HepG2 (cell line): ENCODE results near the gene KAZALD1. TPM values are rescaled to one million over a fixed set of nuclear protein-coding genes. Genes with fewer than 3 reads are reported as not detected.

ENCODE experiments used
- ARHGAP35 ChIP-seq: sonication (generic); formaldehyde crosslinking; IDR thresholded peaks from 2 replicates; pipeline ENCODE4 v1.9.0; 2022; ENCODE audit warnings: mild to moderate bottlenecking, inconsistent platforms, moderate library complexity, missing genetic modification reagents, borderline replicate concordance
- GTF2F1 ChIP-seq: fragments of 150-350 bp; IDR thresholded peaks from 2 replicates; pipeline ENCODE4 v1.6.1; 2014; ENCODE audit warnings: low read length
- MED1 ChIP-seq: sonication (generic); formaldehyde crosslinking; IDR thresholded peaks from 2 replicates; pipeline ENCODE4 v1.4.0; 2020; ENCODE audit warnings: missing genetic modification reagents
- NFYC ChIP-seq: IDR thresholded peaks from 2 replicates; pipeline ENCODE4 v1.6.1; 2016; ENCODE audit warnings: missing genetic modification reagents, missing compliant biosample characterization
- TGIF2 ChIP-seq: IDR thresholded peaks from 2 replicates; pipeline ENCODE4 v1.6.1; 2016; ENCODE audit warnings: control low read depth, missing compliant biosample characterization
- ZBTB20 ChIP-seq: sonication (generic); formaldehyde crosslinking; IDR thresholded peaks from 2 replicates; pipeline ENCODE4 v1.8.1; 2023; ENCODE audit warnings: missing genetic modification reagents, low read depth, mild to moderate bottlenecking, borderline replicate concordance
- ZC3H13 ChIP-seq: sonication (generic); formaldehyde crosslinking; IDR thresholded peaks from 2 replicates; pipeline ENCODE4 v1.8.1; 2023; ENCODE audit warnings: mild to moderate bottlenecking, missing genetic modification reagents, moderate library complexity
- ZNF17 ChIP-seq: sonication (generic); formaldehyde crosslinking; IDR thresholded peaks from 2 replicates; pipeline ENCODE4 v1.5.0; 2020; ENCODE audit warnings: mild to moderate bottlenecking, missing genetic modification reagents
- ZNF264 ChIP-seq: sonication (generic); formaldehyde crosslinking; IDR thresholded peaks from 2 replicates; pipeline ENCODE4 v1.4.0; 2020; ENCODE audit warnings: missing genetic modification reagents
- ZNF383 ChIP-seq: sonication (generic); formaldehyde crosslinking; IDR thresholded peaks from 2 replicates; pipeline ENCODE4 v1.4.0; 2020; ENCODE audit warnings: missing genetic modification reagents, mild to moderate bottlenecking, borderline replicate concordance
- ZNF564 ChIP-seq: sonication (generic); formaldehyde crosslinking; IDR thresholded peaks from 2 replicates; pipeline ENCODE4 v1.8.1; 2023; ENCODE audit warnings: mild to moderate bottlenecking, missing genetic modification reagents
- ZNF720 ChIP-seq: sonication (generic); formaldehyde crosslinking; IDR thresholded peaks from 2 replicates; pipeline ENCODE4 v1.4.0; 2020; ENCODE audit warnings: missing genetic modification reagents
- ZNF768 ChIP-seq: sonication (generic); formaldehyde crosslinking; IDR thresholded peaks from 2 replicates; pipeline ENCODE4 v1.4.0; 2020; ENCODE audit warnings: missing genetic modification reagents
- ZSCAN25 ChIP-seq: sonication (generic); formaldehyde crosslinking; IDR thresholded peaks from 2 replicates; pipeline ENCODE4 v1.8.0; 2022; ENCODE audit warnings: mild to moderate bottlenecking, missing genetic modification reagents
- polyA plus RNA-seq, 8 experiments: library from polyadenylated mRNA; depleted of rRNA in 3 of 8; stranded (reverse) in 7 of 8; unstranded in 1 of 8; fragments of >200 nt; fragmentation: Illumina TruSeq in 4 of 8; extraction: Trizol in 4 of 8; gene quantifications; 2 replicates each; pipeline versions ENCODE4 v1.2.1 to v1.2.3, GENCODE V29; 2011 to 2016; ENCODE audit warnings: low read depth in 4 of 8, missing spikeins in 1 of 8, mixed read lengths in 1 of 8; ENCODE audit not compliant: insufficient read depth in 1 of 8
- total RNA-seq, 5 experiments: library from RNA; depleted of rRNA; stranded (reverse); fragments of >200 nt; fragmentation: Illumina TruSeq; extraction: Trizol; gene quantifications; 2 replicates each; pipeline ENCODE4 v1.2.3, GENCODE V29; 2016; ENCODE audit warnings: low read depth in 1 of 5
- TF ChIP-seq, protein P1 (sequence below): sonication (generic); formaldehyde crosslinking; IDR thresholded peaks from 2 replicates; pipeline ENCODE4 v1.9.0; 2021; ENCODE audit warnings: missing genetic modification reagents, borderline replicate concordance
- TF ChIP-seq, protein P2 (sequence below): IDR thresholded peaks from 2 replicates; pipeline ENCODE4 v1.6.1; 2016; ENCODE audit warnings: missing compliant biosample characterization, missing genetic modification reagents, borderline replicate concordance
- TF ChIP-seq, protein P3 (sequence below): sonication (generic); formaldehyde crosslinking; IDR thresholded peaks from 2 replicates; pipeline ENCODE4 v1.8.0; 2022; ENCODE audit warnings: low read depth, missing genetic modification reagents
- TF ChIP-seq, protein P4 (sequence below): sonication (generic); formaldehyde crosslinking; conservative IDR thresholded peaks from 2 replicates; pipeline ENCODE4 v1.4.0; 2020; ENCODE audit warnings: missing genetic modification reagents
- TF ChIP-seq, protein P5 (sequence below), 2 experiments: fragments of 450-650 bp in 1 of 2; sonication (generic) in 1 of 2; formaldehyde crosslinking; IDR thresholded peaks; 2 replicates each; pipeline versions ENCODE4 v1.5.0 to v1.8.0; 2020 to 2022; ENCODE audit warnings: mild to moderate bottlenecking in 1 of 2, missing genetic modification reagents in 1 of 2

Gene KAZALD1
- total and polyA plus RNA-seq, 2 of the 13 experiments (the other 11 are each of a cell fraction or from before 2014, with no cell fraction given): 16.7 to 27.7 TPM

DNA sequence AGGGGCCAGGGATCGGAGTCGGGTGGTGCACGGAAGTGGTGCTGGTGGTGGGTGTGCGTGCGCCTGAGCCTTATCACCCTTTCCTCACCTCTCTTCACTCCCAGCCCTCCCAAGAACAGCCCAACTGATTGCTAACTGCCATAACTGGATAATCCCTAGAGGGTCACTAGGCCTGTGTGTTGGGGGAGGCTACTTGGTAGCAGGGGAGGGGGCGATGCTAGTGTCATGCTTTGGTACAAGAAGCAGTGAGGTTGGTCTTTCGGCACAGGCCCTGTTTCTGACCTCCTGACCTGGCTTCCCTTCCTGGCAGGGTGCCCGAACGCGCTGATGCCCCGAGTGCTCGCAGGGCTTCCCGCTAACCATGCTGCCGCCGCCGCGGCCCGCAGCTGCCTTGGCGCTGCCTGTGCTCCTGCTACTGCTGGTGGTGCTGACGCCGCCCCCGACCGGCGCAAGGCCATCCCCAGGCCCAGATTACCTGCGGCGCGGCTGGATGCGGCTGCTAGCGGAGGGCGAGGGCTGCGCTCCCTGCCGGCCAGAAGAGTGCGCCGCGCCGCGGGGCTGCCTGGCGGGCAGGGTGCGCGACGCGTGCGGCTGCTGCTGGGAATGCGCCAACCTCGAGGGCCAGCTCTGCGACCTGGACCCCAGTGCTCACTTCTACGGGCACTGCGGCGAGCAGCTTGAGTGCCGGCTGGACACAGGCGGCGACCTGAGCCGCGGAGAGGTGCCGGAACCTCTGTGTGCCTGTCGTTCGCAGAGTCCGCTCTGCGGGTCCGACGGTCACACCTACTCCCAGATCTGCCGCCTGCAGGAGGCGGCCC, 652 bp downstream of the KAZALD1 start (continued):
- TF ChIP-seq, protein P1, sequence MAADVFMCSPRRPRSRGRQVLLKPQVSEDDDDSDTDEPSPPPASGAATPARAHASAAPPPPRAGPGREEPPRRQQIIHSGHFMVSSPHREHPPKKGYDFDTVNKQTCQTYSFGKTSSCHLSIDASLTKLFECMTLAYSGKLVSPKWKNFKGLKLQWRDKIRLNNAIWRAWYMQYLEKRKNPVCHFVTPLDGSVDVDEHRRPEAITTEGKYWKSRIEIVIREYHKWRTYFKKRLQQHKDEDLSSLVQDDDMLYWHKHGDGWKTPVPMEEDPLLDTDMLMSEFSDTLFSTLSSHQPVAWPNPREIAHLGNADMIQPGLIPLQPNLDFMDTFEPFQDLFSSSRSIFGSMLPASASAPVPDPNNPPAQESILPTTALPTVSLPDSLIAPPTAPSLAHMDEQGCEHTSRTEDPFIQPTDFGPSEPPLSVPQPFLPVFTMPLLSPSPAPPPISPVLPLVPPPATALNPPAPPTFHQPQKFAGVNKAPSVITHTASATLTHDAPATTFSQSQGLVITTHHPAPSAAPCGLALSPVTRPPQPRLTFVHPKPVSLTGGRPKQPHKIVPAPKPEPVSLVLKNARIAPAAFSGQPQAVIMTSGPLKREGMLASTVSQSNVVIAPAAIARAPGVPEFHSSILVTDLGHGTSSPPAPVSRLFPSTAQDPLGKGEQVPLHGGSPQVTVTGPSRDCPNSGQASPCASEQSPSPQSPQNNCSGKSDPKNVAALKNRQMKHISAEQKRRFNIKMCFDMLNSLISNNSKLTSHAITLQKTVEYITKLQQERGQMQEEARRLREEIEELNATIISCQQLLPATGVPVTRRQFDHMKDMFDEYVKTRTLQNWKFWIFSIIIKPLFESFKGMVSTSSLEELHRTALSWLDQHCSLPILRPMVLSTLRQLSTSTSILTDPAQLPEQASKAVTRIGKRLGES (CRISPR knock-in tag): no peak; the same call in none of the 2 replicates
- TF ChIP-seq TGIF2 (CRISPR knock-in tag): no peak
- TF ChIP-seq ZC3H13: peak; percentile 92
- TF ChIP-seq GTF2F1: no peak
- TF ChIP-seq ZNF768 (CRISPR knock-in tag): peak; percentile 74; the same call in 1 of the 2 replicates
- TF ChIP-seq, protein P2, sequence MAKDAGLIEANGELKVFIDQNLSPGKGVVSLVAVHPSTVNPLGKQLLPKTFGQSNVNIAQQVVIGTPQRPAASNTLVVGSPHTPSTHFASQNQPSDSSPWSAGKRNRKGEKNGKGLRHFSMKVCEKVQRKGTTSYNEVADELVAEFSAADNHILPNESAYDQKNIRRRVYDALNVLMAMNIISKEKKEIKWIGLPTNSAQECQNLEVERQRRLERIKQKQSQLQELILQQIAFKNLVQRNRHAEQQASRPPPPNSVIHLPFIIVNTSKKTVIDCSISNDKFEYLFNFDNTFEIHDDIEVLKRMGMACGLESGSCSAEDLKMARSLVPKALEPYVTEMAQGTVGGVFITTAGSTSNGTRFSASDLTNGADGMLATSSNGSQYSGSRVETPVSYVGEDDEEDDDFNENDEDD (CRISPR knock-in tag): peak; percentile 93
- TF ChIP-seq, protein P3, sequence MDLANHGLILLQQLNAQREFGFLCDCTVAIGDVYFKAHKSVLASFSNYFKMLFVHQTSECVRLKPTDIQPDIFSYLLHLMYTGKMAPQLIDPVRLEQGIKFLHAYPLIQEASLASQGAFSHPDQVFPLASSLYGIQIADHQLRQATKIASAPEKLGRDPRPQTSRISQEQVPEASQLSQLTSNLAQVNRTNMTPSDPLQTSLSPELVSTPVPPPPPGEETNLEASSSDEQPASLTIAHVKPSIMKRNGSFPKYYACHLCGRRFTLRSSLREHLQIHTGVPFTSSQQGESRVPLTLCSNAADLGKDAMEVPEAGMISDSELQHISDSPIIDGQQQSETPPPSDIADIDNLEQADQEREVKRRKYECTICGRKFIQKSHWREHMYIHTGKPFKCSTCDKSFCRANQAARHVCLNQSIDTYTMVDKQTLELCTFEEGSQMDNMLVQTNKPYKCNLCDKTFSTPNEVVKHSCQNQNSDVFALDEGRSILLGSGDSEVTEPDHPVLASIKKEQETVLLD (CRISPR knock-in tag): 0 out of 2 replicates have a peak, but pooled peaks have one; percentile 46
- peak; percentile 17; the same call in 1 of the 2 replicates for TF ChIP-seq ZNF264 (CRISPR knock-in tag)
- peak; percentile 88 for TF ChIP-seq MED1 (CRISPR knock-in tag)
- TF ChIP-seq, protein P4, sequence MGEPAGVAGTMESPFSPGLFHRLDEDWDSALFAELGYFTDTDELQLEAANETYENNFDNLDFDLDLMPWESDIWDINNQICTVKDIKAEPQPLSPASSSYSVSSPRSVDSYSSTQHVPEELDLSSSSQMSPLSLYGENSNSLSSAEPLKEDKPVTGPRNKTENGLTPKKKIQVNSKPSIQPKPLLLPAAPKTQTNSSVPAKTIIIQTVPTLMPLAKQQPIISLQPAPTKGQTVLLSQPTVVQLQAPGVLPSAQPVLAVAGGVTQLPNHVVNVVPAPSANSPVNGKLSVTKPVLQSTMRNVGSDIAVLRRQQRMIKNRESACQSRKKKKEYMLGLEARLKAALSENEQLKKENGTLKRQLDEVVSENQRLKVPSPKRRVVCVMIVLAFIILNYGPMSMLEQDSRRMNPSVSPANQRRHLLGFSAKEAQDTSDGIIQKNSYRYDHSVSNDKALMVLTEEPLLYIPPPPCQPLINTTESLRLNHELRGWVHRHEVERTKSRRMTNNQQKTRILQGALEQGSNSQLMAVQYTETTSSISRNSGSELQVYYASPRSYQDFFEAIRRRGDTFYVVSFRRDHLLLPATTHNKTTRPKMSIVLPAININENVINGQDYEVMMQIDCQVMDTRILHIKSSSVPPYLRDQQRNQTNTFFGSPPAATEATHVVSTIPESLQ (CRISPR knock-in tag): no peak
- TF ChIP-seq ZSCAN25 (CRISPR knock-in tag): peak; percentile 75; the same call in 1 of the 2 replicates
- no peak for TF ChIP-seq ZNF17
- no peak for TF ChIP-seq ZBTB20
- TF ChIP-seq ZNF720 (CRISPR knock-in tag): no peak
- TF ChIP-seq ZNF564 (CRISPR knock-in tag): peak; percentile 82
- TF ChIP-seq ZNF383 (CRISPR knock-in tag): peak; percentile 71; the same call in 1 of the 2 replicates
- TF ChIP-seq NFYC (CRISPR knock-in tag): no peak; the same call in 1 of the 2 replicates
- TF ChIP-seq, protein P5, sequence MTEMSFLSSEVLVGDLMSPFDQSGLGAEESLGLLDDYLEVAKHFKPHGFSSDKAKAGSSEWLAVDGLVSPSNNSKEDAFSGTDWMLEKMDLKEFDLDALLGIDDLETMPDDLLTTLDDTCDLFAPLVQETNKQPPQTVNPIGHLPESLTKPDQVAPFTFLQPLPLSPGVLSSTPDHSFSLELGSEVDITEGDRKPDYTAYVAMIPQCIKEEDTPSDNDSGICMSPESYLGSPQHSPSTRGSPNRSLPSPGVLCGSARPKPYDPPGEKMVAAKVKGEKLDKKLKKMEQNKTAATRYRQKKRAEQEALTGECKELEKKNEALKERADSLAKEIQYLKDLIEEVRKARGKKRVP (CRISPR knock-in tag; IDR thresholded peaks at IDR 0.05): peak in 1 of 2 experiments; percentile 23; a peak in 1 of 4 replicates
- TF ChIP-seq ARHGAP35 (CRISPR knock-in tag): peak; percentile 91
